GM23248 (cell line): ENCODE results near the gene ABTB1.

Source experiments
- EZH2 ChIP-seq: fragments of 200-600 bp; sonication (generic); IDR thresholded peaks from 2 replicates; pipeline ENCODE4 v1.6.1; 2018; ENCODE audit warnings: antibody characterized with exemption, mild to moderate bottlenecking; ENCODE audit not compliant: insufficient read depth, poor library complexity, severe bottlenecking
- EZH2phosphoT487 ChIP-seq: fragments of 200-600 bp; sonication (generic); IDR thresholded peaks from 2 replicates; pipeline ENCODE4 v1.6.1; 2018; ENCODE audit warnings: antibody characterized with exemption, moderate library complexity, mild to moderate bottlenecking, low read depth; ENCODE audit not compliant: insufficient read depth

DNA sequence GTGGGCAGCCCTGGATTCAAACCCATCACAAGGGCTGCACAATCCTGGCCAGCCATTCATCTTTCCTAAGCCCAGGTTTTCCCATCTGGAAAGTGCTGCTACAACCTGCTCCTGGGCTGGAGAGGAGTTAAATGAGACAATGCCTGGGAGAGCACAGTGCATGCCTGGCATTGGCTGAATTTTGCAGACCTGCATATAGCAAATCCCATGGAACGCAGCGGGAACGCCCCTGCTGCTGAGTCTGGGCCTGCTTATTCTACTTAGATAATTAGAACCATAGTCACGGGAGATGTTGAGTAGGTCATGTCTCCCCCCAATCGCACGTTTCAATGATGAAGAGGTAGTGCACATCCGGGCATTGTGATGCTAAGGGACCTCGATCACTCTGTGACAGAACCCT lies 46.6 kb downstream of the ABTB1 start:
- no peak for TF ChIP-seq EZH2
- TF ChIP-seq EZH2phosphoT487: no peak
